Measurements from ENCODE around the gene WDSUB1.

The WDSUB1 gene

GRCh38 chr2:159285929-159286708 is at the start of gene WDSUB1:
WDSUB1 (minus strand) TSS chr2:159286703; CDS start chr2:159283069, 3,634 bp downstream.
- peak; percentile 48 for DNase-seq

- DNase-seq: no peak
Observed at GRCh38 chr2:159326569-159327255, 40.2 kb upstream of the WDSUB1 start.

- DNase-seq: no peak
Observed at GRCh38 chr2:159322419-159322818, 35.9 kb upstream of the WDSUB1 start.

GRCh38 chr2:159317392-159318088 is 31.0 kb upstream of the WDSUB1 start:
- DNase-seq: no peak

GRCh38 chr2:159307942-159308341 is 21.4 kb upstream of the WDSUB1 start:
- no peak for DNase-seq

- DNase-seq: no peak
Observed at GRCh38 chr2:159300586-159300985, 14.1 kb upstream of the WDSUB1 start.

GRCh38 chr2:159298967-159299366 is 12.5 kb upstream of the WDSUB1 start:
- no peak for DNase-seq

GRCh38 chr2:159297042-159297707 is 10.7 kb upstream of the WDSUB1 start:
- DNase-seq: no peak

- no peak for DNase-seq
Observed at GRCh38 chr2:159292157-159292556, 5.7 kb upstream of the WDSUB1 start.

GRCh38 chr2:159290289-159290907 is 3.9 kb upstream of the WDSUB1 start:
- peak; percentile 54 for DNase-seq

- DNase-seq: no peak
Observed at GRCh38 chr2:159287733-159288132, 1.2 kb upstream of the WDSUB1 start.

GRCh38 chr2:159286709-159287441 is 372 bp upstream of the WDSUB1 start:
- DNase-seq: peak; percentile 97

- no peak for DNase-seq
Observed at GRCh38 chr2:159285433-159285832, 1.1 kb downstream of the WDSUB1 start.

GRCh38 chr2:159283529-159283928 is 3.0 kb downstream of the WDSUB1 start:
- peak; percentile 27 for DNase-seq

GRCh38 chr2:159281002-159281401 is 5.5 kb downstream of the WDSUB1 start:
- DNase-seq: no peak

- no peak for DNase-seq
Observed at GRCh38 chr2:159279700-159280099, 6.8 kb downstream of the WDSUB1 start.

GRCh38 chr2:159275111-159275510 is 11.4 kb downstream of the WDSUB1 start:
- DNase-seq: no peak

GRCh38 chr2:159272156-159272555 is 14.3 kb downstream of the WDSUB1 start:
- no peak for DNase-seq

- peak; percentile 45 for DNase-seq
Observed at GRCh38 chr2:159270744-159271379, 15.6 kb downstream of the WDSUB1 start.

- no peak for DNase-seq
Observed at GRCh38 chr2:159267921-159268320, 18.6 kb downstream of the WDSUB1 start.

- no peak for DNase-seq
Observed at GRCh38 chr2:159266554-159266953, 19.9 kb downstream of the WDSUB1 start.
